HG02840 (cell line): ENCODE data around the gene PLCG1.
"Not testable (repeated sequence)": the region's sequence is repeated elsewhere in the genome, so short reads cannot be mapped to it uniquely, and the experiment has no call there.

Experiments used
- ATAC-seq: cut with Tn5 transposase; IDR thresholded peaks from one replicate; pipeline ENCODE4 v1.9.1; 2021; ENCODE audit warnings: mild to moderate bottlenecking, moderate library complexity, moderate number of reproducible peaks; ENCODE audit not compliant: unreplicated experiment, low FRiP score

Gene PLCG1

GRCh38 chr20:41123631-41124030 lies 13.7 kb upstream of the PLCG1 start:
- ATAC-seq = no peak

GRCh38 chr20:41124451-41125094 lies 12.8 kb upstream of the PLCG1 start:
- ATAC-seq = no peak

DNA sequence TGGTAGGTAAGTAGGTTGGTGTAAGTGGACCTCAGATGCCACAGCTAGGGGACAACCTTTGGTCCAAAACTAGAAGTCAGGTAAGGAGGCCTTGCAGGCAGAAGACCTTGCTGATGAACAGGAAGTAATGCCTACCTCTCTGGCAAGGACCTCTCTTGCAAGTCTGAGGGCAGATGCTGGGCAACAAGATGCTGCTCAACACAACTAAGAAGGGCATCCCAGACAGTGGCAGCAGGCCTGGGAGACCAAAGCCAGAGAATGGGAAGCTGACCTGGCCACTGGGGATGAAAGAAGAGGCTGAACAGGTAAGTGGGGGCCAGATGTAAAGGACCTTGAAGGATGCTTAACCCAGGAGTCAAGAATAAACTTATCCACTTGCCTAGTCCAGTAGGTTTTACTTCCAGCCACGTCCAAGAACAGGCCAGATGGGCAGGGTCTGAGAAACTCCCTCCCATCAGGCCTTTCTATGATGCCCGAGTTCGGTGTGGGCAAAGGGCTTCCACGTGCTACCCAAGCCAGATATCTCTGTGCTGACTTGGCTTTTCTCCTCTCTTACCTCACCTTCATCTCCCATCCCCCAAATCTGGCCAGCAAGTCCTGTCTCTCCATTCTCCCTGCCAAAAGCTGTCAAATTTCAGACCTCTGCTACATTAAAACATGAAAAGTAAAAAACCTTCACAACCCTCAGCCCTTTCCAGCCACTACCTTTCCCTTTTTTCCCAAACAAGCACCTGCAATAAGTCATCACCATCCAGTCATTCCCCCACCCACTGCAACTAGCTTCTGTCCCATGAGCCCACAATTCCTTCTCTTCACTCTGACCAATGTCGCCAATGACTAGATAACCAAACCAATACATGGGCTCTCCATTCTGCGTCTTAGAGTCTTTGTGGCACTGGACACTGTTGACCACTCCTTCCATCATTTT lies 11.5 kb upstream of the PLCG1 start:
- ATAC-seq = no peak

DNA sequence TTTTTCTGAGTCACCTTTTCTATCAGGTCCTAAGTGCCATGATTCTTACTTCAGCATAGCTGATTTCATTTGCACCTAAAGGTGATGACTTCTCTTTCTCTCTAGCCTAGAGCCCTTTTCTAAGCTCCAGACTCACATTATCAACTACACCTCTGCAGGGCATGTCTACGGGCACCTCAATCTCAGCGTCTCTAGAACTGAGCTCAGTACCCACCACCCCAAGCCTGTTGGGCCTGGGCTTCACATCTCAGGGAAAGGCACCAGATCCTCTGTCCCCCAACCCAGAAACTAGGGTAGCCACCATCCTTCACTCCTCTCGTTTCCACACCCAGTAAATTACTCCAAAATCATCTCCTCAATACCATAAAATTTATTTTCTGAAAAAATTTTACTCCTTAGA lies 10.6 kb upstream of the PLCG1 start:
- no peak for ATAC-seq

GRCh38 chr20:41128317-41128716 lies 9.0 kb upstream of the PLCG1 start:
- not testable (repeated sequence) for ATAC-seq

- ATAC-seq = no peak
These were observed 5.6 kb upstream of the PLCG1 start for GRCh38 chr20:41131594-41132387.

DNA sequence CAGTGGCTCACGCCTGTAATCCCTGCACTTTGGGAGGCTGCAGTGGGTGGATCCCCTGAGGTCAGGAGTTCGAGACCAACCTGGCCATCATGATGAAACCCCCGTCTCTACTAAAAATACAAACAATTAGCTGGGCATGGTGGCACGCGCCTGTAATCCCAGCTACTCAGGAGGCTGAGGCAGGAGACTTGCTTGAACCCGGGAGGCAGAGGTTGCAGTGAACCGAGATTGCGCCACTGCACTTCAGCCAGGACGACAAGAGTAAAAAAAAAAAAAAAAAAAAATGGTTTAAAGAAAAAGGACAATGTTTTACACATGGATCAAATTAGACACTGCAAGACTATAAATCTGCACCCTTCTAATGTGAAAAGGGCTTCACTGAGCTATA lies 5.0 kb upstream of the PLCG1 start:
- ATAC-seq = not testable (repeated sequence)

- peak; percentile 33 for ATAC-seq
These were observed 3.5 kb upstream of the PLCG1 start for GRCh38 chr20:41133709-41134361.

GRCh38 chr20:41134362-41135186 lies 2.8 kb upstream of the PLCG1 start:
- ATAC-seq = no peak

DNA sequence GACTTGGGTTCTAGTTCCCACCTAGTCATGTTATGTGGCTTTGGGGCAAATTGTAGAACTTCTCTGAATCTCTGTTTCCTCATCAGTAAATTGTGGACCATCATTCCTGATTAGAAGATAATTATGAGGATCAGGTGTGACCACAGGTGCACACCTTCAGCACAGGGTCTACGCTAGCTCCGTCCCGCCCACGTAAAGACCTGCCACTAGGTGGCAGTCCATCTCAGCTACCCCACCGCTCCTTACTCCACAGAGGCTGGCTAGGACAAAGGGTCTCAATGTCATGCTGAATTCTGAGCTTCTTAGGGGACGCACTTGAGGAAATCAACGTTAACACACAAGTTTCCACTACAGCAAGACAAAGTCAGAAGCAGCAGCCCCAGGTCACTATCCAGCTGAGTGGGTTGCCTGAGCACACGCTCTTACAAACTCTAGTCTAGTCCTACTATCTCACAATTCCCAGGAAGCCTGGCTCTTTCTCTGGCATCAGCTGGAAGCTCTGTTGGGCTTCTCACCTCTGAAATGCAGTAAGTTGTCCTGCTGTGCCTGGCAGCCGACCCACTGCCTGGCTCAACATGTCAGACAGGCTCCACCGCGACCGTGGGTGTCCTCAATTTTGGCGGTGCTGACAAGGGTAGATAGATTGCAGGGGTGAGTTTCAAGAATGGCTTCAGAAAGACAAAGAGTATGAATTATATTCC lies 2.0 kb upstream of the PLCG1 start:
- ATAC-seq = no peak

DNA sequence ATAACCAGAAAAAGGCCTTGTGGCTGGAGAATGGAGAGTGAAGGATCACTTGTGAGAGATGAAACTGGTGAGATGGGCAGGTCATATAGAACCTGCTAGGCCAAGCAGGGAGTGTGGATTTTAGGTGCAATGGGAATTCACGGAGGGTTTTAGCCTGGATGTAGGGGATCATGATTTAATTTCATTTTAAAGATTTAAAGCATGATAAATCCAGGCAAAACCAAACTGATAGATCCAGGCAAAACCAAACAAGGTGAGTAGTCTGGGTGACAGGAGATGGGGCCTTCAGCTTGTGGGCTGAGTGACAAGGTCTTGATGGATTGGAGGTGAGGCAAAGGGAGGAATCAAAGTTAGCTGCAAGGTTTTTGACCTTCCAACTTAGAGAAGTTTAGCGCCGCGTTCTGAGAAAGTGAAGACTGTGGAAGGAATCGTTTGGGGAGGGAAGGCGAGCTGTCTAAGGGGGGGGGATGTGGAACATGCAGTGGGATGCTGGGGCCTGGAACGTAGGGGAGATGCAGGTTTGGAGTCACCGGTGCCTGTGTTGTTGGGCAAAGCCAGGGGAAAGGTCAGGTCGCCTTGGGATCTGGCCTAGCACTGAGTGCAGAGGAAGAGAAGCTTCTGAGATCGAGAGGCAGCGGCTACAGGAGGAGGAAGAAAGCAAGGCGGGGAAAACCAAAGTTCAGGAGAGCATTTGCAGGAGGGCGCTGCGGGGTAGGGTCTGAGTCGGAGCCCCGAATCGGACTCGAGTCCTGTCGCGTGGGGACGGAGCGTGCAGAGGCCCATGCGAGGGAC lies 1.3 kb upstream of the PLCG1 start:
- ATAC-seq = no peak

DNA sequence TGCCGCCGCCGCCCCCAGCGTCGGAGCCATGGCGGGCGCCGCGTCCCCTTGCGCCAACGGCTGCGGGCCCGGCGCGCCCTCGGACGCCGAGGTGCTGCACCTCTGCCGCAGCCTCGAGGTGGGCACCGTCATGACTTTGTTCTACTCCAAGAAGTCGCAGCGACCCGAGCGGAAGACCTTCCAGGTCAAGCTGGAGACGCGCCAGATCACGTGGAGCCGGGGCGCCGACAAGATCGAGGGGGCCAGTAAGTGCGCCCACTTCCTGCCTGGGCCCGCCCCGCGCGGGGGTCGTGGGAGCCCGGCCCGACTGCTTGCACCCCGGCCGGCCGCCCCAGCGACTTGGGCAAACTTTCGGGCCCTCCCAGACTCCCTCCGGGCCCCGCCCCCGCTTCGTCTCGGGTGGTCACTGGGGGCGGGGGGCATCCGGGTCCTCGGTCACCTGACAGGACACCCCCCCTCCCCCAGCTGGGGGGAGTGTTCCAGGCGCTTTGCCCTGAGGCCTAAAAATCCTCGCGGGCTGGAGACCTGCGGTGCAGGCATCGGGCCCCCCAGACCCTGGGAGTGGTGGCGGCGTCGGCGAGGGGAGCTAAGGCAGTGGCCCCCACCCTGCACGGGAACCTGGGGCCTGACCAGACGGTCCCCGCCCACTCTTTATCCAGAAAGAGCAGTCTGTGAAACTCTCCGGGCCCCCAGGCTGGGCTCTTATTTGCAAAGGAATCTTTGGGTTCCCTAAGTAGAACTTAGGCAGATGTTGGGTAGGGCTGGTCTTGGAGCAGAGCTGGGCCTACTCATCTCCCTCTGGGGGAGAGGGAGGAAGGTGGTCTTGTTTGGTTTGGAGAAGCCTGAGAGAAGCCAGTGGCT lies 501 bp downstream of the PLCG1 start:
- peak; percentile 22 for ATAC-seq

GRCh38 chr20:41138475-41139226 lies 1.3 kb downstream of the PLCG1 start:
- ATAC-seq = no peak

DNA sequence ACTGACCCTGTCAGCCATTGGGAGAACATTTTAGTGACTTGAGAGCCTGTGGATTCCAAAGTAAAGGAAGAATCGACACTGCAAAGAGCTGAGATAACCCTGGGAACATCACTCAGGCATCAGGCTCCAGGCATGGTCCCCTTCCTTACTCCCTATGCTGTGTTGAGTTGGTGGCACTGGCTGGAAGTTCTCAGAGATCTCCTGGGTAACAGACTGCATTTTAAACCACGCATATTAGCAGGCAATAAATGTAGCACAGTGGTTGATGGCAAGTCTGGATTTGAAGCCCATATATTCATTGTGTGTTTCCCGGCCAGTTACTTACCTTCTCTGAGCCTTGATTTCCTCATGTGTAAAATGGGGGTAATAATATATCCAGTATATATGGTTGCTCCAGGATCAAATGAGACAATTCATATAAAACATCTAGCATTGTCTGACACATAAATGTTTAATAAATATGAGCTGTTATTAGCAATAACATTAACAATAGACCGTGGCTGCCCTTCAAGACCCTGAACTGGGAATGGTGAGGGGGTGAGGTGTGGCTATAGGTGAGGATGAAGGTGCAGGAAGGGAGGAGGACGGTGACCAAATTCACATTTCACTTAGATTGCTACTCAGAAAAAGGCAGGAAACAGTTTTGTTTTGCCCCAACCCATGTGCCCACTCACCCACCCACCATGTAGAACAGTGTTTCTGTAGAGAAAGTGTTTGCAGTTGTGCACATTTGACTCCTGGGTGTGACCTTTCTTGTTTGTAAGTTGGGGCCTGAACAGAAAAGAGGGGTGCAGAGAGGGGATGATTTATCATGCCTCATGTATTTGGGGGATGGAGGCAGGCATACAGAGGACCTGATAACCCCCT lies 2.1 kb downstream of the PLCG1 start:
- ATAC-seq = no peak

DNA sequence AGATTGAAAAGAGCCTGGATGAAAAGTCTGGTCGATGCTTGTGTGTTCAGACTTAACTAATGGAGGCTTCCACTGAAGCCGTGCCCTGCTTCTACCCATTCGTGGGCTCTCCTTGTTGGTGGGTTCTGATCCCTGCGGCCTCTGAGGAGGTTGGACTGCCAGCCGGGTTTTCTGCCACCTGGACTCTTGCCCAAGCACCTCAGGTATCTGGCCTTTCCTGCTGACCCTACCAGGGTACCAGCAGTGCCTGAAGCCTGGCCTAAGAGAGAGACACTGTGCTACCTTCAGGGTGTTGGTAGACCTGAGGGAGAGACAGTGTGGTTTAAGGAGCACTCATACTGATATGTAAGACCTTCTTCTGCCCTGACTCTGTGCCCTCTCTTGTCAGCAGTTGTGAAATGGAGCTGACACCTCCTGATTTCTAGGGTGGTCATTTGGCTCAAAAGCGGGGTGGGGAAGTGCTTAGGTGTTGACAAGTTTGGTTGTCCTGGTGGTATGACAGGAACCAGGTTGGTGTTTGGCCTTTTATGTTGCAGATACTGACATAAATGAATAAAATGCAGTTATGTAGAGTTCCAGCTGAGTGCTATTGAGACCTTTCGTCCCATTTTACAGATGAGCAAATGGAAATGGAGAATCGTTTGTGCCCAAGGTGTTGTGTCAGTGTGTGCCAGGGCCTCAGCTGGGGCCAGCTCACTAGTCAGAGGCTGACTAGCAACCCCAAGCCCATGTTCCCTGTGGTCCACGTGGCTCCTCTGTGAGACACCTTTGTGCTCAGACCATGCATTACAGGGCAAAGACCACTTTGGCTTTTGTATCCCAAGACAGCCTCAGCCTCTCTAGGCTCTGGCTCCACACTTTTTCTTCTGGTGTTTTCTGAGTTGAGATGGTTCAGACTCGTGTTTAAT lies 3.1 kb downstream of the PLCG1 start:
- ATAC-seq = no peak
